ENCODE results near the gene ST3GAL3. TPM values are rescaled to one million over a fixed set of nuclear protein-coding genes. Genes with fewer than 3 reads are reported as not detected.

Gene ST3GAL3
- total RNA-seq, 1 donor from 2014 or later: 13.6 TPM

GRCh38 chr1:43942411-43942810 is 235.1 kb downstream of the ST3GAL3 start:
- Mint-ChIP-seq H3K4me1 (peaks cover 8% of the 10 kb centered on the region), H3K9me3 (no peaks in the 10 kb centered on the region), H3K4me3 (no peak overlapping the region), H3K27me3 (ENCODE audit: insufficient read depth, low read depth) (peaks cover 17% of the 10 kb centered on the region), H3K36me3 (no peaks in the 10 kb centered on the region), H3K27ac (no peak overlapping the region)
- H3K4me3 ChIP-seq: no peak overlapping the region
- no peak overlapping the region for H3K27ac ChIP-seq
- TF ChIP-seq CTCF (IDR thresholded peaks at IDR 0.05) (no peak), EZH2phosphoT487 (IDR thresholded peaks at IDR 0.05) (no peak), EZH2 (IDR thresholded peaks at IDR 0.05) (no peak)
- no peaks in the 10 kb centered on the region for H3K9me3 ChIP-seq (ENCODE audit: low read depth)
- no peaks in the 10 kb centered on the region for H4K20me1 ChIP-seq (ENCODE audit: low read depth)
- no peak overlapping the region for H3K9ac ChIP-seq
- H3K36me3 ChIP-seq: no peaks in the 10 kb centered on the region
- no peak overlapping the region for H3K4me2 ChIP-seq
- H3K4me1 ChIP-seq: peaks cover 7% of the 10 kb centered on the region
- H2AFZ ChIP-seq (replicated peaks): no peak overlapping the region
- peaks cover 17% of the 10 kb centered on the region for H3K27me3 ChIP-seq
- H3F3A ChIP-seq (ENCODE audit: low read depth): peaks cover 6% of the 10 kb centered on the region
- DNase-seq (ENCODE audit: low spot score): no peak
- peaks cover 2% of the 10 kb centered on the region for H3K79me2 ChIP-seq (ENCODE audit: low read depth)

- TF ChIP-seq CTCF (IDR thresholded peaks at IDR 0.05) (no peak), EZH2phosphoT487 (IDR thresholded peaks at IDR 0.05) (no peak), EZH2 (IDR thresholded peaks at IDR 0.05) (no peak)
- Histone ChIP-seq H3K4me2 (no peak overlapping the region), H3K4me1 (peaks cover 13% of the 10 kb centered on the region), H3F3A (ENCODE audit: low read depth) (peaks cover 6% of the 10 kb centered on the region), H3K36me3 (no peaks in the 10 kb centered on the region), H3K9me3 (ENCODE audit: low read depth) (no peaks in the 10 kb centered on the region), H3K79me2 (ENCODE audit: low read depth) (peaks cover 8% of the 10 kb centered on the region), H3K4me3 (no peak overlapping the region), H3K27me3 (no peaks in the 10 kb centered on the region), H3K9ac (no peak overlapping the region), H3K27ac (no peak overlapping the region), H4K20me1 (ENCODE audit: low read depth) (no peaks in the 10 kb centered on the region), H2AFZ (replicated peaks) (no peak overlapping the region)
- peaks cover 5% of the 10 kb centered on the region for H3K27me3 Mint-ChIP-seq (ENCODE audit: insufficient read depth, low read depth)
- peak overlapping the region; percentile 54 for H3K4me3 Mint-ChIP-seq
- H3K36me3 Mint-ChIP-seq: no peaks in the 10 kb centered on the region
- H3K9me3 Mint-ChIP-seq: no peaks in the 10 kb centered on the region
- no peak for DNase-seq (ENCODE audit: low spot score)
- peaks cover 20% of the 10 kb centered on the region for H3K4me1 Mint-ChIP-seq
- no peak overlapping the region for H3K27ac Mint-ChIP-seq
Measured at GRCh38 chr1:43944860-43945259, 237.5 kb downstream of the ST3GAL3 start.

- DNase-seq (ENCODE audit: low spot score): no peak
- Histone ChIP-seq H3F3A (ENCODE audit: low read depth) (peaks cover 6% of the 10 kb centered on the region), H3K4me2 (peak overlapping the region; percentile 93), H3K27ac (no peak overlapping the region), H3K36me3 (no peaks in the 10 kb centered on the region), H3K9ac (no peak overlapping the region), H3K4me3 (peak overlapping the region; percentile 75), H3K27me3 (no peaks in the 10 kb centered on the region), H3K9me3 (ENCODE audit: low read depth) (no peaks in the 10 kb centered on the region), H3K79me2 (ENCODE audit: low read depth) (peaks cover 8% of the 10 kb centered on the region), H4K20me1 (ENCODE audit: low read depth) (no peaks in the 10 kb centered on the region), H2AFZ (replicated peaks) (peak overlapping the region; percentile 98), H3K4me1 (peaks cover 13% of the 10 kb centered on the region)
- H3K4me1 Mint-ChIP-seq: peaks cover 20% of the 10 kb centered on the region
- H3K27ac Mint-ChIP-seq: peak overlapping the region; percentile 77
- no peak for TF ChIP-seq CTCF (IDR thresholded peaks at IDR 0.05)
- TF ChIP-seq EZH2phosphoT487 (IDR thresholded peaks at IDR 0.05): no peak
- TF ChIP-seq EZH2 (IDR thresholded peaks at IDR 0.05): no peak
- H3K27me3 Mint-ChIP-seq (ENCODE audit: insufficient read depth, low read depth): peaks cover 2% of the 10 kb centered on the region
- H3K36me3 Mint-ChIP-seq: peaks cover 5% of the 10 kb centered on the region
- H3K9me3 Mint-ChIP-seq: no peaks in the 10 kb centered on the region
- H3K4me3 Mint-ChIP-seq: peak overlapping the region; percentile 90
Measured at GRCh38 chr1:43945674-43946235, 238.4 kb downstream of the ST3GAL3 start.
